ENCODE results near the gene ITSN1.
"Not testable (repeated sequence)": the region's sequence is repeated elsewhere in the genome, so short reads cannot be mapped to it uniquely, and the experiment has no call there.

The ITSN1 gene

DNA sequence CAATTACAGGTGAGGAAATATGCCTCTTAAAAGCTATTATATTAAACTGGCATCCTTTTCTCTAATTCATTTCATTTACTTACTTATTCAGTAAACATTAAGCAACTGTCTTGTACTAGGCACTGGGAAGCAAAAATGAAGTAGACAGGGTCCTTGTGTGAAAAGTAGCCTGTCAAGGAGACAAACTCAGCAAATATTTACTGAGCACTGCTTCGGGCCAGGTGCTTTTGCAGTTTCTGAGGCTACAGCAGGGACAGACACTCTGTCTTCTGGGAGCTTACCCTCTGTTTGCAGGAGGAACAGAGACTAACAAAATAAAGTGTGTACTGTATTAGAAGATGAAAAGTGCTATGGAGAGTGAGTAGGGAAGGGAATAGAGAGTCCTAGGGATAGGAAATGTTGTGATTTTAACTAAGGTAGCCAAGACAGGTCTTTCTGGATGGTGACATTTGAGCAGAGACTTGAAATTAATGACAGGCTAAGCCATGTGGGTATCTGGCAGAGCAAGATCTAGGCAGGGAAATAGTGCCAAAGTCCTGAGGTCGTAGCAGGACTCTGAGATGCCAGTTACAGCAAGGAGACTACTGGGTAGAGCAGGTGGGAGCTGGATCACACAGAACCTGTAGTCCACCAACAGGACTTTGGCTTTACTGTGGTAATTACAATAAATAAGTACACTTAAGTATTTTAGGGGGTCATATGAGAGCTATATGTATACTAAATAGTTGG is 133.0 kb downstream of the ITSN1 start:
- no peak for DNase-seq

DNA sequence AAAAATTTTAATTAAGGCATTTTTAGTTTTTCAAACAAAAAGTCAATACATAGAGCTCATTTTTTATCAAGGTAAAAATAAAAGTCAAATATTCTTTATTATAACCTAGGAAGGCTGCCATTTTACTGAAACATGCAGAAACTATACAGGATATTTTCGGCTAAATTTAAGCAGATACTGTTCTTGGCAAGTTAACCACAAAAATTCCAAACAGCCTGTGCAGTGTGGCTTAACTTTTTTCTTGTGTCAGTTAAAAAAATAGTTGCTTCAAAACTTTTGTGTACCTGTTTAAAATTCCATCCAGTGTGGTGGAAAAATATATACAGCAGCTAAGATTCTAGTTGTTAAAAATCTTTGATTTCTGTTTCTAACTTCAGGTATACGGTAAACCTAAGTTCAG is 138.3 kb downstream of the ITSN1 start:
- DNase-seq, result no peak

DNA sequence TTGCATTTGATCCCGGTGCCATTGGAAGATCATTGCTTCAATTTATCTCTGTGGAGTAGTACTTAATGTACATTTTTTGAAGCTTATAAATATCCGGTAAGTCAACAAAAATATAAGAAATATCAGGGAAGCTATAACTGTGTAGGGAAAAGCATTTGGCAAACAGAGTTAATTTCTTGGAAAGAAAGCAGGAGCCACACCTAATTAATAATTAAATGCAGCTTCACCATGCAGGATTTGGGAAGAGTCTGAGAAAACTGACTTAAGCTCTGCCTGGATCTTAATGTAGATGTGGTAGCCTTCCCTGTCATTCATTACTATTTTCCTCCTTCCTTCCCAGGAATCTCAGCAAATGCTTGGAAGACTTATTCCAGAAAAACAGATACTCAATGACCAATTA is 138.8 kb downstream of the ITSN1 start:
- DNase-seq, result no peak

DNA sequence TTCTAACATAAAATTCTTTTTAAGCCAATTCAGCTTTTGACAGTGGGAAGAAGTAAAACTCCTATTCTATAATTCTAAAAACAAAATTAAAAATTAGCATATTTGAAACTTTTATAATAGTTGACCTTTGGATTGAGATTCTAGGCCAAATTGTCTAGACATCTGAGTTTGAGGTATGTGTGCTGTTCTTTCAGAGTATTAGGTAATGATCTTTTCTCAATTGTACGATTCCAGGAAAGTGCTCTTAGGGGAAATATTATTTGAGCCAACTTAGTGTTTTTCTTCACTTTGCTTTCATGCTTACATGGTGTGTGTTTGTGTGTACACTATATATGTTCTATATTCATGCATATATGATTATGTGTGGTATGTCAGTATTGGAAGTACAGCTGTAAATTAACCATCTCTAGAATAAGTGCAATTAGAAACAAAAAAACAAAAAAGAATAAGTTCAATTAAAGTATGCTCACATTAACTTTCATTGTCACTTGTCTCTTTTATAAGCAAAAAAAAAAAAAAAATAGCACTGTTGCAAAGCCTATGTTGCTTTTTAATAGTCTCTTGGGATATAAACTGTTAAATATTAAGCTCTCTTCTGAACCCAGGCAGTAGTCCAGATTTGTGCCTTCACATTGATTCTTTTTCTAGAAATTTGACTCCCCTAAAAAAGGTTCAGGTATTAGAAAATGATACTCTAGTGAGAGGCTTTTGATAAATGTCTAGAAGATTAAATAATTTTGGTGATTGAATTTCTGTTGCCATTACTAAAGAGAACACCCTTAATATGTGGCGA is 141.1 kb downstream of the ITSN1 start:
- no peak for DNase-seq

DNA sequence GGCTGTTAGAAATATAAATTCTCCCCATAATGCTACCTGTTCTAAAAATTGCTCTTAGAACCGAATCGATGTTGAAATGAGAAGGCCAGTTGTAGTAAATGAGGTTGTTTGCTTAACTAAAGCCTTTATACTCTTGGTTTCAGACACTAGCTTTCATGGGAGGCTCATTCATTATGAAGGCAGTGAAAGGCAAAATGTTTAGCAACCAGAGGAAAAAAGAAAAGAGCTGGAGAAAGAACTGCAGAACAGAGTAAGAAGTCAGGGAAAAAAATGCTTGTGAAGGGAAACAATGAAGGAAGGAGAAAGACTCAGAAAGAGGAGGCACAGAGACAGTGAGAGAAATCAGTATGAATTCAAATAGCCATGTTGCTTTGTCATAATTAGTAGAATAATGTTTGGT is 145.1 kb downstream of the ITSN1 start:
- DNase-seq, result no peak

DNA sequence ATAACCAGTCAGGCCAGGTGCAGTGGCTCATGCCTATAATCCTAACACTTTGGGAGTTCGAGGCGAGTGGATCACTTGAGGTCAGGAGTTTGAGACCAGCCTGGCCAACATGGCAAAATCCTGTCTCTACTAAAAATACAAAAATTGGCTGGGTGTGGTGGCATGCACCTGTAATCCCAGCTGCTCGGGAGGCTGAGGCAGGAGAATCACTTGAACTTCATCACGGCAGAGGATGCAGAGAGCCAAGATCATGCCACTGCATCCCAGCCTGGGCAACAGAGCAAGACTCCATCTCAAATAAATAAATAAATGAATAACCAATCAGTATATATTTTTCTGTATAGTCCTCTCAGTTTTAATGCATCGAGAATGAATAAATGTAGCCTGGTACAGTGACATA is 146.1 kb downstream of the ITSN1 start:
- DNase-seq, result not testable (repeated sequence)

DNA sequence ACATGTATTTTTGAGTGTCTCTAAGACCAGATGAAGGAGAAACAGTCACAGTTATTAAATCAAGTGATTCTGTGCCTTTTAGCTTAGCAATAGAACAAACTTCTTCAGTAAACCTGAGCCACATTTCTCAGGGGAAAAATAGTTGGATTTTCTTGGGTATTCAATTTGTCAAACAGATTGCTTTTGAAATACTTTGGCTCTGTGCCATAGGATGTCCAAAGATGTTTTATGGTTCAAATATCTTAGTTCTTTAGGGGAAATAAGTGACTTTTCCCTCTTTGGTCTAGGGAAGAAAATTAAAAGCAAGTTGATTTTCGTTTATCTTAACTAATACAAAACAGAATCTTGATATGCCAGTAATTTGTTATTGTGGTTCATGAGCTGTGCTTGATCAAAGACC is 147.4 kb downstream of the ITSN1 start:
- no peak for DNase-seq

DNA sequence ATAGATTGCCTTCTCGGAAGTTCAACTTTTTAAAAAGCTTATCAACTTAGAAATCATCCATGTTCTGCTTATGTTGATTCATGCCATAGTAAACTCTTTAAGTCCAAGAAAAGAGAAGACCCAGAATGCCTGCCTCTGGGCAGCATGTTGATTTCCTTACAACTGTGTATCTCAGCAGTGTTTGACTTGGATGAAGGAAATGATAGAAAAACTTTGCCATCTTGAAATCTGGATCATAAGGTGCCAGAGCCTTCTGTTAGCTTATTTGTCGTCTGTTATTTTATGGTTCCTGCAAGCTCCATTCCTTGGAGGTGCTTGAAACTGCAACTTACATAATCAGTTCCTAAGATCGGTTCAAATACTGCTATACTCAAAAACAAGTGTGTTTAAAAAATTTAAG is 148.8 kb downstream of the ITSN1 start:
- no peak for DNase-seq

DNA sequence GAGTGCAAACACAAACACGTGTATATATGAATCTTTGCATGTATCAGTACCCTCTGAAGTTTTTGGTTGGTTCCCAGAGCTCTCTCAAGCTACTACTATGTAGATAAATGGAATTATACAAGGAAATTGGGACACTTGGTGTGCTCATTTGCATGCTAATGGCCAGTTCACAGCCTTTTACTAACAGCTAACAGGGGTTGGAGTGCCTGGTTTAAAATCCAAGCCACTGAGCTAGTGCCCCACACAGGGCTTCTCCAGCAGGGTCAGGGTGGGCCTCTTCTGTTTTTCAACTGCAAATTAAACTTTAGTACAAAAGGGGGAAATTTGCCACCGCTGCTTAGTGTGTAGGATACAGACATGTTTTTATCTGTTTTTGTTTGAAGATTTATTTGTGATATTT is 152.3 kb downstream of the ITSN1 start:
- no peak for DNase-seq

- DNase-seq, result no peak
Observed at GRCh38 chr21:33797565-33797964, 155.3 kb downstream of the ITSN1 start.

DNA sequence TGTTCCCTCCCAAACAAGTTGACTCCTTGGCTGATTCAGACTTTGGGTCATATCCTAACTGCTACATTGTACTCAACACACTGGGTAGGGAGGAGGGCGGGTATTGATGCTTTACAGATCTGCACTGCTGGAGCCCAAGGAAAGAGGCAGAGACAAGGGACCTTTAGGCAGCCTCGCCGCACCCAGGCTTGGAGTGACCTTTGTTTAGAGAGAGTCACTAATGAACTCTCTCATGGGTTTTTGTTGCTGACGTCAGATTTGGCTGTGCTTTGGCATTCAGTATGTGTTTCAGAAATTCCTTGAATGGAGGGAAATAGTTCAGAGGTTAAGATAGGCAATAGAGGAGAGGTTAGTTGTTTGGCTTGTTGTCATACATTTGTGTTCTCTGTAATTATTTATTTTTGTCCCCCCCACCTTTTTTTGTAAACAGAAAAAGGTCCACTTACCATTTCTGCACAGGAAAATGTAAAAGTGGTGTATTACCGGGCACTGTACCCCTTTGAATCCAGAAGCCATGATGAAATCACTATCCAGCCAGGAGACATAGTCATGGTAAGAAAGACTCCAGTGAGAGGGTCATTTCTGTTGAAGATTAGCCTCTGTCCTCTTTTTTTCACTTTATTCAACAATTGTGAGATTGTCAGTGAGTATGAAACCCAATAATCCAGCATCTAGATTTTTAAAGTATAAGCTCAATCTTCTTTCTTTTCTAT is 157.2 kb downstream of the ITSN1 start:
- DNase-seq, result no peak

DNA sequence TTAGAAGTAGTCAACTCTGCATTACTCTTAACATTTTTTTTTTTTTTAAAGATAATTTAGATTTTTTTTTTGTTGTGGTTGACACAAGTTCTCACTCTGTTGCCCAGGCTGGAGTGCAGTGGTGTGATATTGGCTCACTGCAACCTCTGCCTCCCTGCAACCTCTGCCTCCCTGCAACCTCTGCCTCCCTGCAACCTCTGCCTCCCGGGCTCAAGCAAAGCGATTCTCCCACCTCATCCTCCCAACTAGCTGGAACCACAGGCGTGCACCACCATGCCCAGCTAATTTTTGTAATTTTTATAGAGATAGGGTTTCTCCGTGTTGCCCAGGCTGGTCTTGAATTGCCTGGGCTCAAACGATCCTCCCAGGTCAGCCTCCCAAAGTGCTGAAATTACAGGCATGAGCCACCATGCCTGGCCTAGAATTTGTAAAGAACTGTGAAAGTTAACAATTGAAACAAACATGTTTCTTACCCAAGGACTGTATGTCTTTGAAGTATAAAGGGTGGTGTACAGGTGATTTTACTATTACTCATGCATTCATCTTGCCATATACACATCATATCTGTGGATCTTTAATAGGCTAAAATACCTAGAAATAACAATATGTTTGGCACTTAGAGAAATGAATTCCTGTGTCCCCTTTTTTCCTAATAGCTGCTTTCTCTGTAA is 158.6 kb downstream of the ITSN1 start:
- DNase-seq, result no peak

GRCh38 chr21:33801424-33802405 is 159.4 kb downstream of the ITSN1 start:
- peak; percentile 30 for DNase-seq

DNA sequence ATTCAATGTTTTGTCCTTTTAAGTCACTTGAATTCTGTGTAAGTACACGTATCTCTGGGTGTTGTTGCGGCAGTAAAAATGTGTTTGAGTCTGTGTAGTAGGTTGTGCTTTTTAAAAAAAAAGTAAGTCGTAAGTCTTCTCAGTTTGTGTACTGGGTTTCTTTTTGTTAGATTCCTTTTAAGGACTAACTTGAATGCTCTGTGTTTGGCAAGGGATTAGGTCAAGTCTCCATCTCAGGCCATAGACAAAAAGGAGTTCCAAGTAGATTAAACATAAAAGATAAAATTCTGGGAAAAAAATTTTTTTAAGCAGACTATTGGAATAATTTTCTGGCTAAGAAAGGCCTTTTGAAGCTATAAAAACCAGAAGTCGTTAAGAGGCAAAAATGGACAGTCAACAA is 160.2 kb downstream of the ITSN1 start:
- DNase-seq, result no peak

DNA sequence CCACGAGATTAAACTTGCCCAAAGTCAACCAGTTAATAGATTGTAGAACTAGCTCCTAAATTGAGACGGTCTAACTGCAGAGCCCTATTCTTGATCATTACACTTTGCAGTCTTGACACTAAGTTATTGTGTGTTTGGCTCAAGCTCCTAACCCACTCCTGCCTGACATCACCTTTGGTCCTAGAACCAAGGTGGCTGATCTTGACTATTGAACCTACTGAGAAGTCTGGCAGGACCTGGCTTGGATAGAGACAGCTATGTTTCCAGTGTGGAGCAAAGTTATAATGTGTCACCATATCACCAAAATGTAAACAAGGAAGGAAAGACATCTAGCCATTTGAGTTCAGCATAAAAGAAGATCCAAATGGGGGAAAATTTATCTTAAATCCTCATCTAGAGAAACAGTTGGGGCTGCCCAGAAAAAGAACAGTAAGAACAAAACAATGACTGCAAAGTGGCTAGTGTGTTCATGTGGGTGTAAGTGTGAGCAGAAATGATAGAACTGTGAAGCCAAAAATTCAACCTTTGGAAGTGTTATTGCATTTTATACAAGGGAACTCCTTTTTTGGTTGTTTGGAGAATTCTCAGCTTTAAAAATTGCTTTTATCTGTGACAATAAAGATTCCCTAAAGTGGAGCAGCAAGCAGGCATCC is 166.5 kb downstream of the ITSN1 start:
- no peak for DNase-seq

DNA sequence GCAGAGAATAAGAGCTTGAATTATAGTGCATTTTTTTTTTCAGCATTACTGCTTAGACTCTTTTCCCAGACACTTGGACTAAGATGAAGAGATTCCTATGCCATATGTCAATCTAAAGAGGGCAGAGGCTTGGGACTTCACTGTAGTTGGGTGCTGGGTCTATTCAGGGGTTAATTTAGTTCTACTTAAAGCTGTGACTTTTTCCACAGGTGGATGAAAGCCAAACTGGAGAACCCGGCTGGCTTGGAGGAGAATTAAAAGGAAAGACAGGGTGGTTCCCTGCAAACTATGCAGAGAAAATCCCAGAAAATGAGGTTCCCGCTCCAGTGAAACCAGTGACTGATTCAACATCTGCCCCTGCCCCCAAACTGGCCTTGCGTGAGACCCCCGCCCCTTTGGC is 168.5 kb downstream of the ITSN1 start:
- no peak for DNase-seq

- DNase-seq, result no peak
Observed at GRCh38 chr21:33811167-33812010, 169.1 kb downstream of the ITSN1 start.

DNA sequence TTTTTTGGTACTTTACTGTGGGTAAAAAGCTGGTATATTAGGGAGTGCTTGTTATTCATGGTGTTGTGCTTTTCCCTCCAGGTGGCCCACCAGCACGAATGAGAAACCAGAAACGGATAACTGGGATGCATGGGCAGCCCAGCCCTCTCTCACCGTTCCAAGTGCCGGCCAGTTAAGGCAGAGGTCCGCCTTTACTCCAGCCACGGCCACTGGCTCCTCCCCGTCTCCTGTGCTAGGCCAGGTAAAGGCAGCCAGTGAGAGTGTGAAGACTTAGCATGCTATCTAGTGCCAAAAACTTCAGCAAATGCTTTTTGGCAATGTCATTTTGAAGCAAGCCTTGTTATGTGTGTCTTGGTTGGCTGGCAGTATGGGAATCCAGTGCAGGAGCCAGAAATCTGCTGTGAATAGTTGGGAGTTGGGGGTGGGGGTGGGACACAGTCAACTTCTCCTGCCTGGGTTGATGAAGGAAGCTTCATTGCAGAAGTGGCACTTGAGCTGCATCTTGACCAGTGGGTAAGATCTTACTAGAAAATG is 171.6 kb downstream of the ITSN1 start:
- no peak for DNase-seq

DNA sequence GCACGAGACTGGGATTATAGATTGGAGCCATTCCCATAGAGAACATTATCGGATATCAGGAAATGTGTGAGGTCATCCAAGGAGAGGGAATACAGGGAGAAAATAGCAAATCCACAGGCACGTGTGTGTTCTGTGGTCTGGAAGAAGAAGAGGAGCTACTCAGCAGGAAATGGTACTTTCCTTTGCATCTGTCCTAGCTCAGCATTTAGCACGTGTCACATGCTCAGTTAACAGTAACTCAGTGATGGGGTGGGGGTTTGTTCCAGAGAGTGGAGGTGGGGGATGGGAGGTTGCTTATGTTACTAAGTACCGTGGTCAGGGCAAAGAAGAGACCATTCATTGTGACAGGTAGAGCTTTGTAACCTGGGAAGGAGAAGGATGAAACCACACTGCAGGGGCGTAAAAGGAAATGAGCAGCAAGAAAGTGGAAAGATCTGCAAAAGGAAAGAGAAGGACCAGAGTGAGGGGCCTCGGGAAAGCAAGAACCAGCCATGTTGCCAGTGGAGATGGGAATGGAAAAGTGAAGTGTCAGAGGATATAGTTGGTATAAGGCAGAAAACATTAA is 172.9 kb downstream of the ITSN1 start:
- no peak for DNase-seq

DNA sequence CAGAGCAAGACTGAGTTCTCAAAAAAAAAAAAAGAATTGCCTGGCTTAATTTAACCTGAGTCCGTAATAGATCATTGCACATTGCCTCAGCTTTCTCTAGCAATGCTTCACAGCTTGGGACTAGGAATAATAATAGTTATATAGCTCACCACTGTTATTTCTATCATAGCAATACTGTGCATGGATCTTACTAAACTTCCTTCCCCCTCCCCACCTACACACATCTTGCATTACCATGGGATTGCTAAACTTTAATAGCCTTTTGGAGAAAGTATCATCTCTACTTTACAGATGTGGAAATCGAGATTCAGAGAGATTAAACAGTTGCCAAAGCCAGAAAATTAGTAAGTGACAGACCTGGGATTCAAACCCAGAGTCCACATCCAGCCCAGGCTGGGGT is 173.9 kb downstream of the ITSN1 start:
- DNase-seq, result no peak
